GM23248 (cell line): ENCODE measurements around the gene TMEM219.

Experiments used
- EZH2 ChIP-seq: fragments of 200-600 bp; sonication (generic); IDR thresholded peaks from 2 replicates; pipeline ENCODE4 v1.6.1; 2018; ENCODE audit warnings: antibody characterized with exemption, mild to moderate bottlenecking; ENCODE audit not compliant: insufficient read depth, poor library complexity, severe bottlenecking
- EZH2phosphoT487 ChIP-seq: fragments of 200-600 bp; sonication (generic); IDR thresholded peaks from 2 replicates; pipeline ENCODE4 v1.6.1; 2018; ENCODE audit warnings: antibody characterized with exemption, moderate library complexity, mild to moderate bottlenecking, low read depth; ENCODE audit not compliant: insufficient read depth

- TF ChIP-seq EZH2phosphoT487 = no peak
- no peak for TF ChIP-seq EZH2
Observed at GRCh38 chr16:29920288-29921033, 41.4 kb upstream of the TMEM219 start.
